ENCODE data around the gene ZNF814. TPM values are rescaled to one million over a fixed set of nuclear protein-coding genes. Genes with fewer than 3 reads are reported as not detected.
A peak's percentile ranks its signal among the peaks of the same experiment; 100 is the strongest.

Gene ZNF814
- total and polyA plus RNA-seq, 2 experiments from 2014 or later: 80.4 to 86.9 TPM

DNA sequence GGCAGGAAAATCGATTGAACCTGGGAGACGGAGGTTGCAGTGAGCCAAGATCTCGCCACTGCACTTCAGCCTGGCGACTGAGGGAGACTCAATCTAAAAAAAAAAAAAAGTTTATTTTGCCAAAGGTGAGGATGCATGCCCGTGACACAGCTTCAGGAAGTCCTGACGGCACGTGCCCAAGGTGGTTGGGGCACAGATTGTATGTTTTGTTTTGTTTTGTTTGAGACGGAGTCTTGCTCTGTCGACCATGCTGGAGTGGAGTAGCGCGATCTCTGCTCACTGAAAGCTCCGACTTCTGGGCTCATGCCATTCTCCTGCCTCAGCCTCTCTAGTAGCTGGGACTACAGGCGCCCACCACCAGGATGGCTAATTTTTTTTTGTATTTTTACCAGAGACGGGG is 70.9 kb downstream of the ZNF814 start:
- no peaks in the 10 kb centered on the region for H3K9me2 ChIP-seq (ENCODE audit: insufficient read depth)
- H3K9me3 Mint-ChIP-seq: no peaks in the 10 kb centered on the region; the same call in 2 of the 3 replicates
- DNase-seq (ENCODE audit: low spot score): no peak
- peaks cover 31% of the 10 kb centered on the region for H3K36me3 Mint-ChIP-seq (ENCODE audit: low read depth)
- H3K27me3 ChIP-seq (ENCODE audit: insufficient read depth): no peaks in the 10 kb centered on the region
- peaks cover 6% of the 10 kb centered on the region; the same call in 1 of the 2 replicates for H3F3A ChIP-seq (replicated peaks; ENCODE audit: low read depth)
- no peak for TF ChIP-seq ZNF114 (CRISPR knock-in tag; IDR thresholded peaks at IDR 0.05)
- no peak for TF ChIP-seq ZNF331 (CRISPR knock-in tag; IDR thresholded peaks at IDR 0.05; ENCODE audit: low read depth)
- no peak for TF ChIP-seq EZH2phosphoT487 (IDR thresholded peaks at IDR 0.05; ENCODE audit: unreplicated experiment)
- TF ChIP-seq, protein P1, sequence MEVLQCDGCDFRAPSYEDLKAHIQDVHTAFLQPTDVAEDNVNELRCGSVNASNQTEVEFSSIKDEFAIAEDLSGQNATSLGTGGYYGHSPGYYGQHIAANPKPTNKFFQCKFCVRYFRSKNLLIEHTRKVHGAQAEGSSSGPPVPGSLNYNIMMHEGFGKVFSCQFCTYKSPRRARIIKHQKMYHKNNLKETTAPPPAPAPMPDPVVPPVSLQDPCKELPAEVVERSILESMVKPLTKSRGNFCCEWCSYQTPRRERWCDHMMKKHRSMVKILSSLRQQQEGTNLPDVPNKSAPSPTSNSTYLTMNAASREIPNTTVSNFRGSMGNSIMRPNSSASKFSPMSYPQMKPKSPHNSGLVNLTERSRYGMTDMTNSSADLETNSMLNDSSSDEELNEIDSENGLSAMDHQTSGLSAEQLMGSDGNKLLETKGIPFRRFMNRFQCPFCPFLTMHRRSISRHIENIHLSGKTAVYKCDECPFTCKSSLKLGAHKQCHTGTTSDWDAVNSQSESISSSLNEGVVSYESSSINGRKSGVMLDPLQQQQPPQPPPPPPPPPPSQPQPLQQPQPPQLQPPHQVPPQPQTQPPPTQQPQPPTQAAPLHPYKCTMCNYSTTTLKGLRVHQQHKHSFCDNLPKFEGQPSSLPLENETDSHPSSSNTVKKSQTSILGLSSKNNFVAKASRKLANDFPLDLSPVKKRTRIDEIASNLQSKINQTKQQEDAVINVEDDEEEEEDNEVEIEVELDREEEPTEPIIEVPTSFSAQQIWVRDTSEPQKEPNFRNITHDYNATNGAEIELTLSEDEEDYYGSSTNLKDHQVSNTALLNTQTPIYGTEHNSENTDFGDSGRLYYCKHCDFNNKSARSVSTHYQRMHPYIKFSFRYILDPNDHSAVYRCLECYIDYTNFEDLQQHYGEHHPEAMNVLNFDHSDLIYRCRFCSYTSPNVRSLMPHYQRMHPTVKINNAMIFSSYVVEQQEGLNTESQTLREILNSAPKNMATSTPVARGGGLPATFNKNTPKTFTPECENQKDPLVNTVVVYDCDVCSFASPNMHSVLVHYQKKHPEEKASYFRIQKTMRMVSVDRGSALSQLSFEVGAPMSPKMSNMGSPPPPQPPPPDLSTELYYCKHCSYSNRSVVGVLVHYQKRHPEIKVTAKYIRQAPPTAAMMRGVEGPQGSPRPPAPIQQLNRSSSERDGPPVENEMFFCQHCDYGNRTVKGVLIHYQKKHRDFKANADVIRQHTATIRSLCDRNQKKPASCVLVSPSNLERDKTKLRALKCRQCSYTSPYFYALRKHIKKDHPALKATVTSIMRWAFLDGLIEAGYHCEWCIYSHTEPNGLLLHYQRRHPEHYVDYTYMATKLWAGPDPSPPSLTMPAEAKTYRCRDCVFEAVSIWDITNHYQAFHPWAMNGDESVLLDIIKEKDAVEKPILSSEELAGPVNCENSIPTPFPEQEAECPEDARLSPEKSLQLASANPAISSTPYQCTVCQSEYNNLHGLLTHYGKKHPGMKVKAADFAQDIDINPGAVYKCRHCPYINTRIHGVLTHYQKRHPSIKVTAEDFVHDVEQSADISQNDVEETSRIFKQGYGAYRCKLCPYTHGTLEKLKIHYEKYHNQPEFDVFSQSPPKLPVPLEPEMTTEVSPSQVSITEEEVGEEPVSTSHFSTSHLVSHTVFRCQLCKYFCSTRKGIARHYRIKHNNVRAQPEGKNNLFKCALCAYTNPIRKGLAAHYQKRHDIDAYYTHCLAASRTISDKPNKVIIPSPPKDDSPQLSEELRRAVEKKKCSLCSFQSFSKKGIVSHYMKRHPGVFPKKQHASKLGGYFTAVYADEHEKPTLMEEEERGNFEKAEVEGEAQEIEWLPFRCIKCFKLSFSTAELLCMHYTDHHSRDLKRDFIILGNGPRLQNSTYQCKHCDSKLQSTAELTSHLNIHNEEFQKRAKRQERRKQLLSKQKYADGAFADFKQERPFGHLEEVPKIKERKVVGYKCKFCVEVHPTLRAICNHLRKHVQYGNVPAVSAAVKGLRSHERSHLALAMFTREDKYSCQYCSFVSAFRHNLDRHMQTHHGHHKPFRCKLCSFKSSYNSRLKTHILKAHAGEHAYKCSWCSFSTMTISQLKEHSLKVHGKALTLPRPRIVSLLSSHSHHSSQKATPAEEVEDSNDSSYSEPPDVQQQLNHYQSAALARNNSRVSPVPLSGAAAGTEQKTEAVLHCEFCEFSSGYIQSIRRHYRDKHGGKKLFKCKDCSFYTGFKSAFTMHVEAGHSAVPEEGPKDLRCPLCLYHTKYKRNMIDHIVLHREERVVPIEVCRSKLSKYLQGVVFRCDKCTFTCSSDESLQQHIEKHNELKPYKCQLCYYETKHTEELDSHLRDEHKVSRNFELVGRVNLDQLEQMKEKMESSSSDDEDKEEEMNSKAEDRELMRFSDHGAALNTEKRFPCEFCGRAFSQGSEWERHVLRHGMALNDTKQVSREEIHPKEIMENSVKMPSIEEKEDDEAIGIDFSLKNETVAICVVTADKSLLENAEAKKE (CRISPR knock-in tag; IDR thresholded peaks at IDR 0.05): no peak
- TF ChIP-seq, protein P2, sequence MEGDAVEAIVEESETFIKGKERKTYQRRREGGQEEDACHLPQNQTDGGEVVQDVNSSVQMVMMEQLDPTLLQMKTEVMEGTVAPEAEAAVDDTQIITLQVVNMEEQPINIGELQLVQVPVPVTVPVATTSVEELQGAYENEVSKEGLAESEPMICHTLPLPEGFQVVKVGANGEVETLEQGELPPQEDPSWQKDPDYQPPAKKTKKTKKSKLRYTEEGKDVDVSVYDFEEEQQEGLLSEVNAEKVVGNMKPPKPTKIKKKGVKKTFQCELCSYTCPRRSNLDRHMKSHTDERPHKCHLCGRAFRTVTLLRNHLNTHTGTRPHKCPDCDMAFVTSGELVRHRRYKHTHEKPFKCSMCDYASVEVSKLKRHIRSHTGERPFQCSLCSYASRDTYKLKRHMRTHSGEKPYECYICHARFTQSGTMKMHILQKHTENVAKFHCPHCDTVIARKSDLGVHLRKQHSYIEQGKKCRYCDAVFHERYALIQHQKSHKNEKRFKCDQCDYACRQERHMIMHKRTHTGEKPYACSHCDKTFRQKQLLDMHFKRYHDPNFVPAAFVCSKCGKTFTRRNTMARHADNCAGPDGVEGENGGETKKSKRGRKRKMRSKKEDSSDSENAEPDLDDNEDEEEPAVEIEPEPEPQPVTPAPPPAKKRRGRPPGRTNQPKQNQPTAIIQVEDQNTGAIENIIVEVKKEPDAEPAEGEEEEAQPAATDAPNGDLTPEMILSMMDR (conservative IDR thresholded peaks at IDR 0.05; ENCODE audit: low read depth in 2 of 2): no peak
- no peak for TF ChIP-seq POLR2AphosphoS5 (IDR thresholded peaks at IDR 0.05; ENCODE audit: low read depth)
- no peak for TF ChIP-seq STAT1 (IDR thresholded peaks at IDR 0.05; ENCODE audit: unreplicated experiment)
- TF ChIP-seq, protein P3, sequence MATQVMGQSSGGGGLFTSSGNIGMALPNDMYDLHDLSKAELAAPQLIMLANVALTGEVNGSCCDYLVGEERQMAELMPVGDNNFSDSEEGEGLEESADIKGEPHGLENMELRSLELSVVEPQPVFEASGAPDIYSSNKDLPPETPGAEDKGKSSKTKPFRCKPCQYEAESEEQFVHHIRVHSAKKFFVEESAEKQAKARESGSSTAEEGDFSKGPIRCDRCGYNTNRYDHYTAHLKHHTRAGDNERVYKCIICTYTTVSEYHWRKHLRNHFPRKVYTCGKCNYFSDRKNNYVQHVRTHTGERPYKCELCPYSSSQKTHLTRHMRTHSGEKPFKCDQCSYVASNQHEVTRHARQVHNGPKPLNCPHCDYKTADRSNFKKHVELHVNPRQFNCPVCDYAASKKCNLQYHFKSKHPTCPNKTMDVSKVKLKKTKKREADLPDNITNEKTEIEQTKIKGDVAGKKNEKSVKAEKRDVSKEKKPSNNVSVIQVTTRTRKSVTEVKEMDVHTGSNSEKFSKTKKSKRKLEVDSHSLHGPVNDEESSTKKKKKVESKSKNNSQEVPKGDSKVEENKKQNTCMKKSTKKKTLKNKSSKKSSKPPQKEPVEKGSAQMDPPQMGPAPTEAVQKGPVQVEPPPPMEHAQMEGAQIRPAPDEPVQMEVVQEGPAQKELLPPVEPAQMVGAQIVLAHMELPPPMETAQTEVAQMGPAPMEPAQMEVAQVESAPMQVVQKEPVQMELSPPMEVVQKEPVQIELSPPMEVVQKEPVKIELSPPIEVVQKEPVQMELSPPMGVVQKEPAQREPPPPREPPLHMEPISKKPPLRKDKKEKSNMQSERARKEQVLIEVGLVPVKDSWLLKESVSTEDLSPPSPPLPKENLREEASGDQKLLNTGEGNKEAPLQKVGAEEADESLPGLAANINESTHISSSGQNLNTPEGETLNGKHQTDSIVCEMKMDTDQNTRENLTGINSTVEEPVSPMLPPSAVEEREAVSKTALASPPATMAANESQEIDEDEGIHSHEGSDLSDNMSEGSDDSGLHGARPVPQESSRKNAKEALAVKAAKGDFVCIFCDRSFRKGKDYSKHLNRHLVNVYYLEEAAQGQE (IDR thresholded peaks at IDR 0.05; ENCODE audit: unreplicated experiment): no peak
- TF ChIP-seq CREB1 (CRISPR knock-in tag; IDR thresholded peaks at IDR 0.05; ENCODE audit: low read depth): no peak
- TF ChIP-seq JUNB (IDR thresholded peaks at IDR 0.05; ENCODE audit: unreplicated experiment): no peak
- TF ChIP-seq, protein P4, sequence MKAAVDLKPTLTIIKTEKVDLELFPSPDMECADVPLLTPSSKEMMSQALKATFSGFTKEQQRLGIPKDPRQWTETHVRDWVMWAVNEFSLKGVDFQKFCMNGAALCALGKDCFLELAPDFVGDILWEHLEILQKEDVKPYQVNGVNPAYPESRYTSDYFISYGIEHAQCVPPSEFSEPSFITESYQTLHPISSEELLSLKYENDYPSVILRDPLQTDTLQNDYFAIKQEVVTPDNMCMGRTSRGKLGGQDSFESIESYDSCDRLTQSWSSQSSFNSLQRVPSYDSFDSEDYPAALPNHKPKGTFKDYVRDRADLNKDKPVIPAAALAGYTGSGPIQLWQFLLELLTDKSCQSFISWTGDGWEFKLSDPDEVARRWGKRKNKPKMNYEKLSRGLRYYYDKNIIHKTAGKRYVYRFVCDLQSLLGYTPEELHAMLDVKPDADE (IDR thresholded peaks at IDR 0.05): no peak
- peak overlapping the region; percentile 95 for H3K4me3 Mint-ChIP-seq
- no peak overlapping the region for H2AFZ ChIP-seq
- no peak for ATAC-seq
- peaks cover 4% of the 10 kb centered on the region for H3K36me3 ChIP-seq (ENCODE audit: insufficient read depth)
- peak overlapping the region; percentile 91 for H3K27ac Mint-ChIP-seq
- no peak overlapping the region for H3K4me2 ChIP-seq
- H3K27me3 Mint-ChIP-seq (ENCODE audit: insufficient read depth, low read depth, poor library complexity): peaks cover 16% of the 10 kb centered on the region
- peaks cover 54% of the 10 kb centered on the region for H3K79me2 ChIP-seq (replicated peaks; ENCODE audit: insufficient read depth)
- no peak overlapping the region for H3K27ac ChIP-seq (ENCODE audit: low read depth)
- H3K4me1 Mint-ChIP-seq: peaks cover 46% of the 10 kb centered on the region
- no peak overlapping the region for H3K4me3 ChIP-seq
- peaks cover 17% of the 10 kb centered on the region for H3K4me1 ChIP-seq (ENCODE audit: insufficient read depth)
- H4K20me1 ChIP-seq (replicated peaks; ENCODE audit: insufficient read depth): peaks cover 29% of the 10 kb centered on the region
